GM21619 (cell line): ENCODE data around the gene PLAGL1.
"Not testable (repeated sequence)": the region's sequence is repeated elsewhere in the genome, so short reads cannot be mapped to it uniquely, and the experiment has no call there.

Source experiments
- ATAC-seq: cut with Tn5 transposase; IDR thresholded peaks from one replicate; pipeline ENCODE4 v1.9.1; 2021; ENCODE audit not compliant: unreplicated experiment

The PLAGL1 gene

DNA sequence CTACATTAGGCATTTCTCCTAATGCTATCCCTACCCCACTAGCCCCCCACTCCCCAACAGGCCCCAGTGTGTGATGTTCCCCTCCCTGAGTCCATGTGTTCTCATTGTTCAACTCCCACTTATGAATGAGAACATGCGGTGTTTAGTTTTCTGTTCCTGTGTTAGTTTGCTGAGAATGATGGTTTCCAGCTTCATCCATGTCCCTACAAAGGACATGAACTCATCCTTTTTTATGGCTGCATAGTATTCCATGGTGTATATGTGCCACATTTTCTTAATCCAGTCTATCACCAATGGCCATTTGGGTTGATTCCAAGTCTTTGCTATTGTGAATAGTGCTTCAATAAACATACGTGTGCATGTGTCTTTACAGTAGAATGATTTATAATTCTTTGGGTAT lies 1.6 kb upstream of the PLAGL1 start:
- not testable (repeated sequence) for ATAC-seq

DNA sequence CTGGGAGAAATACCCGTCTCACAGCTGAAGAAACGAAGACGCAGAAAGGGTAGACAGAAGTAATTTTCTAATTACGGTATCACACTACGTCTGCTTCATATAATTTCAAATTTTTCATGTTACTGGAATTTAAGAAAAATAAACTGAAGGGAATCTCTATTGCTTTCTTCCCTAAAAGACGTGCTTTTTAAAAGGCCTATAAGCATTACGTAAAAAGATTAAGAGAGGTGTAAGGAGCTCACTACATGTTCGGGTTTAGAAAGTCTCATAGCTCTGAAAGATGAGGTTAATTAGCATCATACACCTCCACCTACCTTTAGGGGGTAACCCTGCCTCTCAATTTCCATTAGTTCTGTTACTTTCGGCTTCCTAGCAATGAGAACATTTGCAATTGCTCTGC lies 787 bp upstream of the PLAGL1 start:
- ATAC-seq = no peak

DNA sequence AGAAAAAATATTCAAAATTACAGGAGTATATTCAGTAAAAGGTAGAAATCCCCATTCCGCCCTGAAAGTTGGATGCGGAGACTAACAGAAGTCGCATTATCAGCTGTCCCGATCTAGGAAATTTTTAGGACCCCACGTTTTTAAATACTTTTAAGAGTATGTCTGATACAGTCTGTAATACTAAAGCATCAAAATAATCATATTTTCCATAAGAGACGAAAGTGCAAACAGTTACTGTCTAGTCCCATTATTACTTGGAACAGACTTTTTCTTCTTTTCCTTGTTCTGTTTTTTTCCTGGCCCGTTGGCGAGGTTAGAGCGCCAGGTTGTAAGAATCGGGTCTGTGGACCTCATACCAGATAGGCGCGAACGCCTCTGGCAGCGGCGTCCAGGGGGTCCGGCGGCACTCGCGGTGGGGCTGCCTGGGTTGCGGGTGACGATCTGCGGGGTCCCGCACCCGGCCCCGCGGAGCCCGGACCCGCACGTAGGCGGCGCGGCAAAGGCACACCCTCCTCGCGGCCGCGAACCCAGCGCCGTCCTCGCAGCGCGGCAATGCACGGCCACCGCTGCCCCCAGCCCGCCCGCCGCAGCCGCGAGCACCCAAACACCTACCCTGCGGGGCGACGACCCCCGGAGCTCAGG lies 460 bp downstream of the PLAGL1 start:
- ATAC-seq = peak; percentile 15

DNA sequence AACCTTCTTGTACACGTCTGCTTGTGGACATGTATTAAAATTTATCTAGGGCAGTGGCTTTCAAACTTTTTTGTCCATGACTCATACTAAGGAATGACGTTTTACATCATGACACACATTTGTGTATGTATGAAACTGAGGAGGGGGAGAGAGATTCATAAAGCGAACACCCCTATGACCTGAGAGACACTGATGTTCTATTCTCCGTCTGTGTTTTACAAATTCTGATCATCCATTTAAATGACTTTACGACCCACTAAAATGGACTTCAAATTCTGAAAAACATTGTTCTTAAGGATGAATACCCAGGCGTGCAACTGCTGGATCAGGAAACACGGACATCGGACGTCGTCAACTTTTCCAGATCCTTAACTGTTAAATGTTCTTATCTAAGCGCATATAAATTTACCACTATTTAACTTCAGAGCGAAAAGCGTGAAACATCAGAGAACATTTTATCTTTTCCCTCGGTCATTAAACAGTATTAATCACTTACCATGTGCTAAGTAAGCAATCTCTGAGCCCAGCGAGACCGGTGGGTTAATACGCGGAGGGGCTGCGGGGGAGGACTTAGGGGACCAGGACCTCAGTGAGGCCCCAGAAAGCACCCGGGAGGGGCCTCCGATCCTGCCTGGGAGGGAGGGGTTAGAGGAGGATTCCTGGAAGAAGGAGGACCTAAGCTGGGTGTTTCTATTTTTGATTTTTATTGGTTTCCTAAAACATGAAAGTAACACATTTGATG lies 1.2 kb downstream of the PLAGL1 start:
- ATAC-seq = no peak

DNA sequence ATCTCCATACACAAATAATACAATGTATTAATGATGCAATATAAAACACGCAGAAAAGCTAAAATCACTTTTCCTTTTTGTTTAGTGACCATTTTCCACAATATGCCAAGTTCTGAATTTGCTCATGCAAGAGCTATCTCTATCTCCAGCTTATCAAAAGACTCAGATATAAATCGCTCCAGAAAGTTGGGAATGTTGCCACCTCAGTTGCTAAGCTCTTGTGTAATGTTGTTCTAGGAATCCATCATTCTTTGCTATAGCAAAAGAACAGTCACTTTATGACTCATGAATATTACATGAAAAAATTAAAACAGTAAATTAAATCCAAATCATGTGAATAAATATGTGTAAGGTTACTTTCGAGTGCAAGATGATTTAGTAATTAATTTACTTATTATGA lies 8.7 kb downstream of the PLAGL1 start:
- ATAC-seq = no peak

DNA sequence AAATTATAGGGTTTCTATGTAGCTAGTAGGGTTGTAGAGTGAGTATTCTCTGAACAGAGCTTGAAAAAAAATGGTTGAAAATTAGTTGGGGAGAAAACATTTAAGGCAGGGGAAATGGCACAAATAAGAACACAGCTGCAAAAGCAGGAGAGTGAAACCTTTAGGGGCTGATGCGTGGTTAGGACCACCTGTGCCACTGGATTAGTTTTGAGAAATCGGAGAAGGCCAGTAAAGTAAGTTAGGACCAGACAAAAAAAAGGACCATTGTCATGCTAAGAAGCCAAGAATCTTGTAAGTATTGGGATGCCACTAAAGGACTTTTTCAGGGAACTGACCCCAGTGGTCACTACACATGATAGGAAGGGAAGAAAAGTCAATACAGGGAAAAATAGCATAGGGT lies 9.4 kb downstream of the PLAGL1 start:
- no peak for ATAC-seq

DNA sequence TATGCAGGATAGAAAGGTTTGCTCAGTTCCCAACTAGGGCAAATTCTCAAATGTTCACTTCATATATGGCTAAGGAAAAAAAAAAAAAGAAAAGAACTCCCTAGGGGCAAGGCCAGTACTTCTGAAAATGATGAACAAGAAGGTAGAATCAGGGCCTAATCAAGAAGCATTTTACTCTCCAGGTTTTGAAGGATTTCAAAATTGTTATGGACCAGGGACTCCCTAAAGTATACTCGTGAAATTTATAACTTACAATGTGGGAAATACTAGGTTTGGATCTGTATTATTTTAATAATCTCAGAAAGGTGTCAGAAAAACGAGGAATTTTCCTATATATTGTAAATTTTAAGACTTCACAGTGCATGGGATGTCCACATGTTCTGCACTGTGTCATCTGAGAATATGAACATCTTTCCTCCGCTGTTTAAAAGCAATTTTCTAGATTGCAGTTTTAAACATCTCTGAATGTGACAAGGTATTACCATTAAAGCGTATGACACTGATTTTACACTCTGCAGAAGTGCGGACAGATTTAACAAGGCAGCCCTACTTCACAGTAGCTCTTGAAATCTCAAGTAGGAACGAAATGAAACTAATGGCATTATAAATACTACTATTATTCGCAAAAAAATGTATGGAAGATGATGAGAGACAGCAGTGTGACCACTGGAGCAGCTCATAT lies 14.0 kb downstream of the PLAGL1 start:
- no peak for ATAC-seq

DNA sequence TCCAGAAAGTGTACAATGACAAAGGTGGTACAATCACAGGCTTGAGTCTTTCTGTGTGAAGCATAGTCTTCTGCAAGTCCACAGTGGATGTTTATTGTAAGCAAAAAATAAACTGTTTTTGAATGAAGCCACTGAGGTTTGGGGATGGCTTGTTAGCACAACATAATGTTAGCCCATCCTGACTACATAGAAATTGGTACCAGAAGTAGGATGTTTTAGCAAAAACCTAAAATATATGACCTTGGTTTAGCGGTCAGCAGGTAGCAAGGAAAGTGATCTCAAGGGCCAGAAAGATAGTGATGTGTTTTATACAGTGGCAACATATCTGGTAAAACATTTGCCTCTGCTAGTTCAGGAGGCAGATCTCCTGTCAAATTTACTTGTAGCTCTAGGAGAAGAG lies 15.8 kb downstream of the PLAGL1 start:
- no peak for ATAC-seq

DNA sequence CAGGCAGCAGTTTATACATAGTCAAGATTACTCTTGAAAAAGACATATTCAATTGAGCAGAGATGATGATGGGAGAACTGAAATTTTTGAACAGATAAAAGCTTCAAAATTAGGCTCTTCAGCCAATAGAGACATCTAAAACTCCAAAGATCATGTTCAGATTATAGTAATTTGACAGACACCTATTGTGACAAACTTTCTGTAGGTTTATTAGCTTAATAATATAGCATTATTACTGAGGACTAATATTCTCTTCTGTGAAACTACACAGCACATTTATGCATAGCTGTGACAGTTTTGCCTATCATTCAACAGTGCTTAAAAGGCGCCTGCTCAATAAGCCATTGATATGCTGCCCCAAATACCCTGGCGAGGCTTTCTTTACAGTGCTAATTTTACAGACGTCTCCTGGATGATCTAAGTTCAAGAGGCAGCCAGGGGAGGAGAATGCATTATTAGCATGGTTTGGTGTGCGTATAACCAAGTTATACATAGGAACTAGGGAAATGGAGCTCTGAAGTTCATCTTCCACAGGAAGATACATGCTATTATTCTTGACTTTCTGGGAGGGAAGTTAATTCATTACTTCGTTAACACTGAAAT lies 21.5 kb downstream of the PLAGL1 start:
- ATAC-seq = no peak

DNA sequence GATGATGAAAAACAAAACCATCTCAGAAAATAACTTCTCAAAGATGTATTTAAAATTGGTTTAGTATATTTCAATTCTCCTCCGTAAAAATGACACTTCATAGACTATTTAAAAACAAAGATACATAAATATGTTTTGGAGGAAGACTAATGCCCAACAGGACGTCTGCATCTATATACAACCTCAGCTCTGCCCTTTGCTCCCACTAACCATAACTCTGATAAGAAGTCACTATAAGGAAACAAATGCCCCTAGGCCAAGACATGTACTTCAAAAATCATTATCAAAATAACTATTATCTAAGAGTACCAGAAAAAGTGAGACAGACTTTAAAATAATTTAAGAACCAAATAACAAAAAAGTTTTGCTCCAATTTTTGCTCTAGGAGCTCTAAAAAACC lies 23.4 kb downstream of the PLAGL1 start:
- ATAC-seq = no peak

DNA sequence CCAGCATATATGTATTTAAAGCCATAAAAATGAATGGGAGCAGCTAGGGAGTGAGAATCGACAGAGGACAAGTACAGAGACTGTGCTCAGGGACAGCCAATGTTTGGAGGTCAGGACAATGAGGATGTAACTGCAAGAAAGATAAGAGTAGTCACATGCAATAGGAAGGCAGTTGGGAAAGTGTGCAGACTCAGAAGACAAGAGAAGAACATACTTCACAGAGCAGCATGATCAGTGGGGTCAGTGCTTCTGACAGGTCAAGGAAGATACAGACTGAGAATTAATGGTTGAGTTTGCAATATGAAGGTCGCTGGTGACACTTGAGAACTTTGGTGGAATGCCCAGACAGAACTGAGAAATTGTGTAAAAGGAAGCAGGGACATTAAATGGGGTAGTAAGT lies 25.1 kb downstream of the PLAGL1 start:
- ATAC-seq = no peak

DNA sequence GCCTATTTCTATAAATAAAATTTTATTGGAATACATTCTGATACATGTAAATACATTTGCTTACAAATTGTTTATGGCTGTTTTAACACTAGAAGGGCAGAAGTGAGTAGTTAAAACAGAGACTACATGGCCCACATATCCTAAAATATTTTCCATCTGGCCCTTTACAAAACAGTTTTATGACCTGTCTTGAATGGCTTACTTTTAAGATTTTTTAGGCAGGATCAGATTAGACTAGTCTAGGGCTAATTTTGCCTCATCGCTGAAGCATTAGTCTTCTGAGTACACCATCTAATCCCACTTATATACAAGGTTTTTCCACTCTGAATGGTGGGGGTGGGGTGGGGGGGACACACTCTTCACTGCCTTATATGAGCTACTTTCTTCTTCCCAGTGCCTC lies 27.1 kb downstream of the PLAGL1 start:
- ATAC-seq = no peak

DNA sequence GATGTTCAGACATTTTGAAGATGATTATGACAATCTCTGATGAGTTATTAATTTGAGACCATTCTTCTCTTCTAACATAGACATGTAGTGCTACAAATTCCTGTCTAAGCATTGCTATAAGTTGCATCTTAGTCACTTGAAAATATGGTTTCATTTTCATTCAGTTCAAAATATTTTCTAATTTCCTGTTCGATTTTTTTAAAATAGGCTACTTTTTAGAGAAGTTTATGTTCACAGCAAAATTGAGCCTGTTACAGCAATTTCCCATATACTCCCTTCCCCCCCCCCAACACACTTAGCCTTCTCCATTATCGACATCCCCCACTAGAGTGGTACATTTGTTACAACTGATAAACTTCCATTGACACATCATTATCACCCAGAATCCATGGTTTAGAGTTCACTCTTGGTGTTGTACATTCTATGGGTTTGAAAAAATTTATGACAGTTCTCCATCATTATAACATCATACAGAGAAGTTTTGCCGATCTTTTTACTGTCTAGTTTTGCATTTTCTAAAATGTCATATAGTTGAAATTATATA lies 31.2 kb downstream of the PLAGL1 start:
- ATAC-seq = no peak

DNA sequence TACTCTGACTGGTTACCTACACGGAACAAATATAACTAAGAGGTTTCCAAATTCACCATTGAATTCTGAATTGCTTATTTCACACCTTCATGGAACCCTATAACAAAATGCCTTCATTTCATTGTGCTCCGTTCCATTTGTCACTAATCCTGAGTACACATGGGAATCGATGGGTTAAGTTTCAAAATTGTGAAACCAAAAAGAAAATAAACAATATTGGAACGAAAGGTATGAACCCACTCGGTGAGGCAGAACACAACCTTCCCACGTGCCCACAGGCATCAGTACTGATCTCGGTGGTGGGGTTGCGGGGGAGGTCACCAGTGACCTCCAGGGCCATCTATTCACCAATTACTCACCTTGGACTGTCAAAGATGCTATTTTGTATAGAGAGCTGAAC lies 34.0 kb downstream of the PLAGL1 start:
- no peak for ATAC-seq

DNA sequence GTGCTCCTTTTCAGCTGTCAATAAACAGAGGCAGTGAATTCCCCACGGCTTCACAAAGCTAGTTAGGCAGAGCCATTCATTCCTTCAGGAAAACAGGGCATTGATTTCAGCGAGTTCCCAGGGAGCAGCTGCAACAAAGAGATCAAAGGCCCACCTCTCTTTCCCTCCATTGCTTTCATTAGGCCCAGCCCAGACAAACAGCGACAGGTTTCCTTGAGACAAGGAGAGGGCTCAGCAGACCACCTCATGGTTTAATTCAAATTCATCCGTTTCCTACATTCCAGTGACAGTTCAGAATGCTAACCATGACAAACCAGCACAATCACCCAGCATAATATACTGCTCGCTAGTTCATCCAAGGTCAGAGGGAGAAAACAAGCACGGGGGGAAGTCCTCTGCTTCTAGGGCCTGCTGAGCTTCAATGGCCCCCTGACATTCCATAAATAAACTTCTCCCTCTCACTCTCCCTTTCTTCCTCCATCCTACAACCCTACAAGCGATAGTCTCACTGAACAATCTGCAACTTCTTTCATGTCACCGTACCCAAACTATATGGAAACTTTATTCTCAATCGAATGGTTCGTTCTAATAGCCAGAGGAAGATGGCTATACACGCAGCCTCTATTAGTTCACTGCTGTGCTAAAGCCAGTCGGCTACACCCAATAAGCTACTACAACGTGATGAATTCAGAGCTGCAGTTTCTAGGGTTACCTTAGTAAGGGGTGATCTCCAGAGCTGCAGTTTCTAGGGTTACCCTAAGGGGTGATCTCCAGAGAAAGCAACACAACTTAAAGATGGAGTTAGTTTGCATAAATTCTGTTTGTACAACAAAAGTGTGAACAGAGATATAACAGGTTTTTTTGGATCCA lies 34.7 kb downstream of the PLAGL1 start:
- ATAC-seq = no peak

DNA sequence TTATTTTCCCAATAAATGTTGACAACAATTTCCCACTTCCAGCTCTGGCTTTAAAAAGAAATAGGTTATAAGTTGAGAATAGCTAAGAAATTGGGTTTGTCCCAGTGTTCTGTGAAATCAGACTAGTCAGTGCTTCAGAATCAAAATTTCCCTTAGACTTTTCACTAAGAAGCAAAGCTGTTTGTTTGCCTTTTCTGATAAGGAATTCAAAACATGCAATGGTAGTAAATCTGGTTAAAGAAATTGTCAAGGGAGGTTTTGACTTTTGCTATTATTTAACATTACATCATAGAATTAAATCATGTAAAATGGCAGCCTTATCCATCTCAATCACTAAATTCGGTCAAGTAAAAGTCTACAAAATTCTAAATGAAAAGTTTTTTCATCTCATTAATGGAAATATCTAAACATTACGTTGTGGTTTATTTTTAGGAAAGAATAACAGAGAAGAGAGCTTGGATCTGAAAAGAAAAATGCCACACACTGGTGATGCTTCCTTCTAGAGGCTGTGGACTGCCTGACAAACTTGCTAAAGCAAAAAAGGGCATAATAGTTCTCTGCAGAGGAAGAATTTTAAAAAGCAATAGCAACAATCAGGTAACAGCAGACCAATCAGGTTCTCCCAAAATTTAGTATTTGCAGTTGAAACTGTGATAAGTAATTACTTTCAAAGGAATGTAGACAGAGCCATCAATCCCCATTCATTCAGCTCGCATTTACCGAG lies 36.4 kb downstream of the PLAGL1 start:
- ATAC-seq = no peak

DNA sequence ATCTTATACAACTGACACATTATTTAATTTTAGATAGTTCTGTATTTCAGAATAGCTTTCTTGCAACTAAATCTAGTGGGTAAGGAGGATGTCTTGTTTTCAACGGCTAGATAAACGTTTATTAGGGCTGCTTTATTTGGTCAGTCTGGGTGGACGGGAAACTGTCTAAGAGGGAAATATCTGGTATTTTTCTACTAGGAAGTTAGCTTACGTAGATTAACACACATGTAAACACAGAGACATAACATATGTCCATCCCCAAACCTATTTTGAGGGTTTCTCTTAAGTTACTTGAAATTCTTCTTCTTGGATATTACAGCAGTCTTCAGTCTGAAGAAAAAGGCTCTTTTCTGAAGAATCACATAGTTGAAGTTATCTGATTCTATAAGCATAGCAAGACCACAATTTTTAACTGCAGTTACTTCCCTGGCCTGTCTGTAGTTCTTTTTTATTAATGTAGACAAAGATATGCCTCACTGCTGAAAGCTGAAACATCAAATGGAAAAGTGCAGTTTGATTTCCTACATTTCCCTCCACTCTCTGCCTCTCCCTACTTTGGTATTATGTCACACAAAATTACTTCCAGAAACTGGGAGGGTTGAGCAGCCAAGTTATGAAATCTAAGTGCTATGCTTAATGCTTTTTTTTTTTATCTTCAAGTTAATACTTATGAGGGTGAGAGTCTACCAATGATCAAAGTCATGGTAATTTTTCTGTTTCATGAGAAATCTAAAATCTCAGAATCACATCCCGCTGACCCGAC lies 37.4 kb downstream of the PLAGL1 start:
- no peak for ATAC-seq

DNA sequence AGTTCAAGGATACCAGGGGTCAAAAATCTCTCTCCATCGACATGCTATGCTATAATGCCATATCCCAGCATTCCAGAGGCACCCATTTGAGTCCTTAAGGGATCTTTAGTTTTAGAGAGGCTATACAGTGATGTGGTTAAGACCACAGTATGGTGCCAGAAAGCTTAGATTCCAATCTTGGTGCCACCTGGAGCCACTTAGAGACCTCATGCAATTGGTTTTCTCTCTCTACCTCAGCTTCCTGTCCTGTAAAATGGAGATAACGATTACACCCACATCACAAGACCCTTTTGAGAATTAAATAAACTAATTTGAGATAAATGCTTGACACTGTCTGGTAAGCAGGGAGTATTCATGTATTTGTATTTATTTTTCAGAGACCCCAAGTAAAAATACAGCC lies 39.0 kb downstream of the PLAGL1 start:
- no peak for ATAC-seq

DNA sequence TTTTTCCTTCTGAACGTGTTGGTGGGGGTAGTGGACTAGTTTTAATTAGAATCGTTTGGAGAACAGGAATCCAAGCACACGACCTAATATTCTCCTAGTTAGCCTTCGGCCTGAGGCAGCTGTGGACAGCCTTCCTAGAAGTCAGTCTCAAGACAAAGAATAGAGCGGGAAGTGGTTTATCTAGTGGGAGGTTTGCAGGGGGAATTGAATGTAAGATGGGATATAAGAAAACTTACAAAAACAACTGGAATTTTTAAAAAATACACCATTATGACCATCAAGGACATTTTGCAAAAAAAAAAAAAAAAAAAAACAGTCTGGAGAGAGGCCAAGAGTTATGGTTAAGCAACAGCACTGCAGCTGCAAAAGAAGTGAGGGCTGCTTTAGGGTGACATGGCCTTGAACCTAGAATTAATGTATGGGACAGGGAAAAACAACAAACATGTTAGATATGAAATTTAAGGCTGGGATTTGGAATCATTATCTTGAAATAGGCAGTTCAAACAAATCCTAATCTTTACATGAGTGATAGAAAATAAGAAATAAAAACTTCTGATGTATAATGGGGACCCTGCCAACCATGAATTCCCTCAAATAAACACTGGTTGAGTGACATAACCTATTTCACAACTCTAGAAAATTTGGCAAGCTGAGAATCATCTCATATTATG lies 40.2 kb downstream of the PLAGL1 start:
- ATAC-seq = no peak
